Endodermal cell (in vitro differentiated cells): ENCODE data around the gene ISY1. TPM values are rescaled to one million over a fixed set of nuclear protein-coding genes. Genes with fewer than 3 reads are reported as not detected.

Experiments used
- DNase-seq: peaks from one replicate; pipeline ENCODE4 v3.0.0-alpha.2; 2017
- H3K27ac ChIP-seq: 2 replicates; pipeline ENCODE4 v1.5.1; 2013; ENCODE audit warnings: mild to moderate bottlenecking, low read depth, low read length, moderate library complexity
- H3K27me3 ChIP-seq: 2 replicates; pipeline ENCODE4 v1.6.1; 2013; ENCODE audit warnings: mild to moderate bottlenecking, low read length, moderate library complexity; ENCODE audit not compliant: insufficient read depth, control insufficient read depth, poor library complexity, severe bottlenecking
- H3K36me3 ChIP-seq: 2 replicates; pipeline ENCODE4 v1.7.0; 2013; ENCODE audit warnings: mild to moderate bottlenecking, low read length, moderate library complexity; ENCODE audit not compliant: control insufficient read depth, insufficient read depth
- H3K4me1 ChIP-seq: one replicate; pipeline ENCODE4 v1.7.0; 2013; ENCODE audit warnings: low read length; ENCODE audit not compliant: control insufficient read depth, insufficient read depth
- H3K4me3 ChIP-seq: 2 replicates; pipeline ENCODE4 v1.5.1; 2013; ENCODE audit warnings: mild to moderate bottlenecking, low read length, moderate library complexity
- H3K9ac ChIP-seq: 2 replicates; pipeline ENCODE4 v1.6.1; 2013; ENCODE audit warnings: mild to moderate bottlenecking, low read length, moderate library complexity; ENCODE audit not compliant: poor library complexity, severe bottlenecking; ENCODE audit errors: extremely low read depth
- H3K9me3 ChIP-seq: 2 replicates; pipeline ENCODE4 v1.6.1; 2013; ENCODE audit warnings: mild to moderate bottlenecking, low read length, moderate library complexity; ENCODE audit not compliant: control insufficient read depth
- H3K27ac Mint-ChIP-seq: 2 replicates; pipeline ENCODE4 v1.8.0; 2020; ENCODE audit warnings: mixed read lengths
- H3K27me3 Mint-ChIP-seq: 2 replicates; pipeline ENCODE4 v1.8.0; 2021; ENCODE audit warnings: mild to moderate bottlenecking, mixed read lengths; ENCODE audit not compliant: insufficient read depth
- H3K36me3 Mint-ChIP-seq: 2 replicates; pipeline ENCODE4 v1.8.0; 2020; ENCODE audit warnings: low read depth, mixed read lengths
- H3K4me1 Mint-ChIP-seq: 2 replicates; pipeline ENCODE4 v1.8.0; 2020; ENCODE audit warnings: mixed read lengths
- H3K4me3 Mint-ChIP-seq: 2 replicates; pipeline ENCODE4 v1.8.0; 2020; ENCODE audit warnings: mild to moderate bottlenecking, moderate library complexity, mixed read lengths
- H3K9me3 Mint-ChIP-seq: 2 replicates; pipeline ENCODE4 v1.8.0; 2020; ENCODE audit warnings: mild to moderate bottlenecking, mixed read lengths
- CTCF ChIP-seq: fragments of 200-600 bp; sonication (generic); conservative IDR thresholded peaks from 2 replicates; pipeline ENCODE4 v1.5.0; 2021; ENCODE audit warnings: antibody characterized with exemption, mild to moderate bottlenecking
- WGBS, 2 experiments: methylation state at CpG; one replicate each; pipeline versions ENCODE4 v1.1.5 to v1.1.7; 2013; ENCODE audit warnings: missing lambda C conversion rate in 2 of 2, mixed read lengths in 1 of 2; ENCODE audit not compliant: insufficient coverage in 1 of 2, insufficient read length in 1 of 2; 5-methylcytosine and 5-hydroxymethylcytosine counted together
- total RNA-seq, 2 donors: library from RNA; stranded (reverse); fragmentation: NEBNext Ultra II Directional in 1 of 2; extraction: Animal tissue kit (Norgen Biotek cat#: 25700) in 1 of 2; gene quantifications; 2 replicates in 1 of 2; 3 replicates in 1 of 2; pipeline ENCODE4 v1.2.1, GENCODE V29; 2021

Gene ISY1
- total RNA-seq, 2 donors from 2014 or later, result 28.9 to 32.9 TPM

GRCh38 chr3:129183569-129184395 lies 22.9 kb upstream of the ISY1 start, which contains the start of gene CNBP:
Gene CNBP (minus strand): TSS chr3:129183896. CDS start chr3:129171757, 12,139 bp downstream.
- 0% methylated on average over 13 to 83 of the region's 83 CpGs for whole genome bisulfite sequencing, 2 experiments
- peaks cover 16% of the 10 kb centered on the region for H3K36me3 Mint-ChIP-seq
- no peaks in the 10 kb centered on the region for H3K9me3 Mint-ChIP-seq
- H3K27me3 ChIP-seq, result no peaks in the 10 kb centered on the region
- H3K36me3 ChIP-seq, result peaks cover 22% of the 10 kb centered on the region
- peak within 1 kb of the TSS; percentile 96 for H3K27ac ChIP-seq
- peak within 1 kb of the TSS; percentile 97 for H3K27ac Mint-ChIP-seq
- H3K9ac ChIP-seq, result peak within 1 kb of the TSS; percentile 95
- no peaks in the 10 kb centered on the region for H3K27me3 Mint-ChIP-seq
- no peaks in the 10 kb centered on the region for H3K9me3 ChIP-seq
- H3K4me3 Mint-ChIP-seq, result peak within 1 kb of the TSS; percentile 98
- DNase-seq, result peak; percentile 94
- no peak for TF ChIP-seq CTCF
- no peaks in the 10 kb centered on the region for H3K4me1 ChIP-seq
- H3K4me3 ChIP-seq, result peak within 1 kb of the TSS; percentile 93
- peaks cover 18% of the 10 kb centered on the region for H3K4me1 Mint-ChIP-seq

- peak overlapping the region; percentile 96 for H3K27ac ChIP-seq
- peak; percentile 65 for DNase-seq
Observed at GRCh38 chr3:129182390-129183185, 21.7 kb upstream of the ISY1 start.

More at GRCh38 chr3:129182390-129183185, 21.7 kb upstream of the ISY1 start:
- Mint-ChIP-seq H3K27ac (peak overlapping the region; percentile 97), H3K27me3 (no peaks in the 10 kb centered on the region), H3K36me3 (peaks cover 25% of the 10 kb centered on the region), H3K4me1 (peaks cover 19% of the 10 kb centered on the region), H3K4me3 (peak overlapping the region; percentile 98), H3K9me3 (no peaks in the 10 kb centered on the region)
- no peak for TF ChIP-seq CTCF
- Histone ChIP-seq H3K9ac (peak overlapping the region; percentile 95), H3K4me1 (no peaks in the 10 kb centered on the region), H3K9me3 (no peaks in the 10 kb centered on the region), H3K4me3 (peak overlapping the region; percentile 93), H3K36me3 (peaks cover 34% of the 10 kb centered on the region), H3K27me3 (no peaks in the 10 kb centered on the region)
- 0 to 3% methylated on average over 18 to 24 of the region's 24 CpGs for WGBS, 2 experiments
